ENCODE measurements around the gene NFYA.

Gene NFYA

DNA sequence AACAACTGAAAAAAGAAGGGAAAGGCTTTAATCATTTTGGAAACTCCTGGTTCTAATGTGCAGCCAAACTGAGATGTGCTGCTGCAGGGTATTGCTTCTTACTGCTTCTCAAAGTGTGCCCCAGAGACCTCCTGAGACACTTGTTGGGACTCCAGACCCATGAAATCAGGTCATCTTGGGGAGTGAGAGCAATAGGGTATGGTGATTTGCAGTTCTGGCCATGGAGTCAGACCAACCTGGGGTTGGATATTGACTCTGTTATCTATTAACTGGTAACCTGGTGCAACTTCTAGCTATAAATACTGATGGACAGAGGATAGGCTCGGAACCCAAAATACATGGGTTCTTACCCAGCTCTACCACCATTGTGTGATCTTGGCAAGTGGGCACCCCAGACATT lies 26.7 kb upstream of the NFYA start:
- no peak for DNase-seq (ENCODE audit: low read depth in 2 of 2)

DNA sequence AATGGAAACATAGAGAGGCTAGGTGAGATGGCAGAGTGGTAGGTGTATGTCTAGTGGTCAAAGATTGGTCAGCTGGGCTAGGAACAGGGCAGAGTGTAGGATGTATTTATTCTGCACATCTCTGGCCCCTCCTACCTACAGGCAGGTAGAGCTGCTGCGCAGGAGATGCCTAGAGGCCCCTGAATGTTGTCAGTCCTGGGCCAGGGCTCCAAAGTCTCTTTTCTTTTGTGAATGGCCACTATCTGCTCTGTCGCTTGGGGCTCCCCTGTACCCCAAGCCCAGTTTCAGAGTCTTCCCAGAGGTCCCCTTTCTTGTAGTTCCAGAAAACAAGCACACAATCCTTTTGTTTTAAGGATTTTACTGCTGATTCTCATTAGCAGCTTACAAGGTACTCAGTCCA lies 25.5 kb upstream of the NFYA start:
- DNase-seq (ENCODE audit: low read depth in 2 of 2) = no peak

DNA sequence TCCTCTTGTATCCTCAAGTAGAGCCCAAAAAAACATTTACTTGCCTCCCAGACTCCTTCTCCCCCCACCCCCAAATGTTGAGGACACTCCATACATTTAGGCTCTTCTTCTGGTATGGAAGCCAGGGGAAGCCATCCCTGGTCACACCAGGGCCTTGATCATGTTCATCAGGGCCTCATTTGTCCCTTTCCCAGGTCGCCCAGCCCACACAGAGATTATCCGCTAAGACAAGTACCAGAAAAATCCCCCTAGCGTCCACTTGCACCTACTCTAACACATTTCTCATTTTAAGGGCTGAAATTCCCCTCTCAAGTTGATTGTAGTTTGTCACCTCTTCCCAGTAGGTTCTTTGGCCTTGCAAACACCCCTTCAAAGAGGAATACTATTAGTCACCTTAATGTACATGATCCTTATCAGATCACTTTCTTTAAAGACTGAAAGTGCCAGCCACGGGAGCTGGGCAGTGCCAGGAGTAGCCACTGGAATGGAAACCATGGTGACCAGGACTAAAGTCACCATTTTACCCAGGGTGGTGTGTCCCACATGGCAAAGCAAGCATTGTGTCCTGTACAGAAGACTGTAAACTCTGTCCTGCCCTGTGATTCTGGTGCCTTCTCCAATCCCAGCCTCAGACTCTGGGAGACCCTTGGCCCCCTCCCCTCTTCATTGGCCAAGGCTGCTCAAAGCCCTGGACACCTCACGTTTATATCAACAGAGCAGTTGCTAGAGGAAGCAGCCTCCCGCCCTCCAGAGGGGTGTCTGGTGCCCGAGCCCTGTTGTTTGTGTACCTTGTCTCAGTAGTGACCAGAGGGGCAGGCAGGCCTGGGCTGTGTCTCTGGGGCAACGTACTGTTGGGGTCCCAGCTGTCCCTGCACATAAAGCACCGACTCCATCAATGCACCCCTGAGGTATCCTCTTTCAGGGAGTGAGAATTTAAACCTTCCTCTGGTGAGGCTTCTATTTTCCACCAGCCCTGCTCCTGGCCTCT lies 24.7 kb upstream of the NFYA start:
- no peak for DNase-seq (ENCODE audit: low read depth in 2 of 2)

GRCh38 chr6:41049521-41049920 lies 23.3 kb upstream of the NFYA start:
- no peak for DNase-seq (ENCODE audit: low read depth in 2 of 2)

GRCh38 chr6:41049955-41050354 lies 22.8 kb upstream of the NFYA start:
- no peak for DNase-seq (ENCODE audit: low read depth in 2 of 2)

DNA sequence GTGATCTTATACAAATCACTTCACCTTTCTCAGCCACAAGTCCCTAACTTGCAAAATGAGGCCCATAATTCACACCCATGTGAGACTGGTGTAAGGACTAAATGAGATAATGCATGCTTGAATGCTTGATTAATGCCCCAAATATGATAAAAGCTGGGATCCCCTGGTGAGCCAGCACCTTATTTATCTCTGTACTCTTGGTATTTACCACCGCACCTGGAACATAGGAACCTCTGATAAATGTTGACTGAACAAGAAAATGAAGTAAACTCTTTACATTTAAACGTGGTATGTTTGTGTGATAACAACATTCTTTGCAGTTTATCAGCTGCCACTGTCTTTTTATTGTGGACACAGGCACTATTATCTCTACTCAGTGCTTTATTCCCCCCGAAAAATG lies 22.2 kb upstream of the NFYA start:
- no peak for DNase-seq (ENCODE audit: low read depth in 2 of 2)

GRCh38 chr6:41051873-41052272 lies 20.9 kb upstream of the NFYA start:
- no peak for DNase-seq (ENCODE audit: low read depth in 2 of 2)

GRCh38 chr6:41053041-41053440 lies 19.7 kb upstream of the NFYA start, which contains the start of gene APOBEC2:
Gene APOBEC2 (plus strand): TSS chr6:41053202. CDS start chr6:41053348, 146 bp downstream.
- no peak for DNase-seq (ENCODE audit: low read depth in 2 of 2)

DNA sequence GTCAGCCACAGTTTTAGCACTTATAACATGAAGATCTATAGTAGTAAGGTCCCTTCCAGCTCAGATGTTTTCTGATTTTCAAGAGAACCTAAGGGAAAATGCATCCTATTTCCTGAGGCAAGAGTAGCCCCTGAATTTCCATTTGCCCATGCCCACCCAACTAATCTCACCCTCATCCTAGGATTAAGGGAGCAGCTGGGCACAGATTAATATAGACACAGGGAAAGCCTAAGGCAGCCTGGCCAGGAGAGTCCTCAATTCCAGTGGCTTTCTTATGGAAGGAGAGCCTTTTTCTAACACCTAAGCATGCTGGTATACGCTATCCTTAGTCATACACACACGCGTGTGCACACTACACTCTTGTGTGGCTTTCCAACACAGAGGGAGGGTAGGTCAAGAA lies 18.3 kb upstream of the NFYA start:
- DNase-seq (ENCODE audit: low read depth in 2 of 2) = no peak

GRCh38 chr6:41055149-41055548 lies 17.6 kb upstream of the NFYA start:
- no peak for DNase-seq (ENCODE audit: low read depth in 2 of 2)

DNA sequence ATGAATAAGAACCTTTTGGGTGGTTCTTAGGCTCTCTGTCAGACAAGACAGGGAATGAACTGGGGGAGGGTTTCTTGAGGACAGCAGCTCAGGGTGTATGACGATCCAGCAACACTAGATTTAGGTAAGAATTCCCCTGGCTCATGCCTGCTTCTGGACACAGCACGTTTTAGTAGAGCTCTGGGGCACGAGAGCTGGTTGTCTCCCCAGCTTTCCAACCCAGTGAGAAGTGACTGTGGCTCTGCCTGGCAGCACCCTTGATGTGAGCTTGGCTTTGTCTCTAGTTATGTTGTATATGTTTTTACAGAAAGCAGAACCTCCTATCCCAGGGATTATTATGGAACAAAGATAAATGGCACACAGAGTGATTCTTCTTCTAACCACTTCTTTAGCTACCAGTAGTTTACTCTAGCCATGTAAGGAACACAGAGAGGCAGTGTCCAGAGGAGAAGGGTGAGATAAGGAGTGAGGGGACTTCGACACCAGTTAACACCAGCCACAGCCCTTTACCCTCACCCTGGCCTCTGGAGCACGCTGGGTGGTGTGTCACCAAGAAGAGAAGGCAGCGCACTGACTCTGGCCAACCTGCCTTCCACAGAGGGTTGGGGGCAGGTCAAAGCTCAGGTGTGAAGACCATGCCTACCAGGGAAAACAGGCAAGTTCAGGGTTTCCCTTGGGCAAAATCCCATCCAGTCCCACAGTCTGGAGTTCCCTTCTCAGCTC lies 15.8 kb upstream of the NFYA start:
- no peak for DNase-seq (ENCODE audit: low read depth in 2 of 2)

GRCh38 chr6:41058783-41059181 lies 14.0 kb upstream of the NFYA start:
- DNase-seq (ENCODE audit: low read depth in 2 of 2) = no peak

DNA sequence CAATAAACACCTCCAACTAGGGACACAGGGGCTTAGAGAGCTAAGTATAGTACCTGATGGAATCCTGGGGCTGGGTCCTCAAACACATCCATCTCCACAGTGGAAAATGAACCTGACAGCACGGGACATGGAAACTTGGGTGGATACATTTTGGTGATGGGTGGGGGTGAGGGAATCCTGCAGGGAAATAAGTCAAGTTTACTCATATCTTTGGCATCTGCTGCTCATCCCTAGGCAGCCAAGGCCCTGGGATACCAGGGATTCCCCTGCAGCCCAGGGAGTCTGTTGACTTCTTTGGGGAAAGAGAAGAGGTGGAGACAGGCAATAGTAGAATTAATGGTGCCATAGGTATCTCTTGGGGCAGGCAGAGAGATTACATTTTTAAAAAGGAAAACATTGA lies 13.2 kb upstream of the NFYA start:
- DNase-seq (ENCODE audit: low read depth in 2 of 2) = no peak

DNA sequence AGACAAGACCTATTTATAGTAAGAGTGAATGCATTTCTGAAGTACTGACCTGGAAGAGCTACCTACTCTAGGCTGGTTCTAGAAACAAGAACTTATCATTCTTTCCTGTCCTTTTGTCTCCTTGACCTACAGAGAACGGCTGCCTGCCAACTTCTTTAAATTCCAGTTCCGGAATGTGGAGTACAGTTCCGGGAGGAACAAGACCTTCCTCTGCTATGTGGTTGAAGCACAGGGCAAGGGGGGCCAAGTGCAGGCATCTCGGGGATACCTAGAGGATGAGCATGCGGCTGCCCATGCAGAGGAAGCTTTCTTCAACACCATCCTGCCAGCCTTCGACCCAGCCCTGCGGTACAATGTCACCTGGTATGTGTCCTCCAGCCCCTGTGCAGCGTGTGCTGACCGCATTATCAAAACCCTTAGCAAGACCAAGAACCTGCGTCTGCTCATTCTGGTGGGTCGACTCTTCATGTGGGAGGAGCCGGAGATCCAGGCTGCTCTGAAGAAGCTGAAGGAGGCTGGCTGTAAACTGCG lies 11.5 kb upstream of the NFYA start:
- DNase-seq (ENCODE audit: low read depth in 2 of 2) = no peak

- DNase-seq (ENCODE audit: low read depth in 2 of 2) = no peak
These were observed 10.7 kb upstream of the NFYA start for GRCh38 chr6:41062056-41062455.

- DNase-seq (ENCODE audit: low read depth in 2 of 2) = no peak
These were observed 8.9 kb upstream of the NFYA start for GRCh38 chr6:41063884-41064285.

GRCh38 chr6:41064841-41065240 lies 7.9 kb upstream of the NFYA start:
- no peak for DNase-seq (ENCODE audit: low read depth in 2 of 2)

DNA sequence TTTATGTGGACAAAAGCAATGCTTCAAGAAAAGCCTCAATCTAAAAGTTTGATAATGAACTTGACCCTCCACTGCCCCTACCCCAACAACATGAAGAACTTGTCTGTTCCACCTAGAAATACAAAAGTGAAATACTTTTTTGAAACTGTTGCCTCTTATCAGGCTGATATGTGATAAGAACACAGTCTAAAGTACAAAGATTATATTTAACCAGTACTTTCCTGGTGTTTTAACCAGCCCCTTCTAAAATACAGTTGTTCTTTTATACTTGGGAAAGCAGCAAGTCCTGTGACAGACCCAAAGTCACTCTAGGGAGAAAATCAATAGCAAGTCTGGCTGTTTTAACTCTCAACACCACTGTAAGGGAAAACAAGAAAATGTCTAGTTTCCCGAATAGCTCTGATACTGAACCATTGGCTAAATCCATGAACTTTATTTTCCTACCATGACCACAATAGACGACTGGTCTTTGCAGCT lies 7.2 kb upstream of the NFYA start:
- no peak for DNase-seq (ENCODE audit: low read depth in 2 of 2)

GRCh38 chr6:41066867-41067304 lies 5.9 kb upstream of the NFYA start:
- DNase-seq (ENCODE audit: low read depth in 2 of 2) = peak; percentile 49 to 59

DNA sequence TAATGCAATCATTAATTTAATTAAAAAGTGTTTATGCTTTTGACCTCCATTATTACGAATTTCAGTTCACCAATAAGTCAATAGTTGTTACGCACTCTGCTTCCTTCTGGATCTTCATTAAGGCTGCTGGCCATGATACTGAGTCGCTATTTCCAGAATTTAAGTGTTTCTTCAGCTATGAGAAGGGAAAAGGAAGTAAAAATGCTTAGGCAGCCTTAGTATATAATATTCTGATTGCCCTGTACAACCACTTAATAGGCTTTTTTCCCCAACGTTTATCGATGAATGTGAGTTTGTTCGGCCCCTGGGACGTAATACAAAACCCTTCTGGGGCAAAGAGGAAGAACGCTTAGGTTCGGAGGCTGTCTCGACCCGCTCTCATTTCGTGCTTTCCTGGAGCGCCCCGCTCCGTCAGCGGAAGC lies 1.3 kb upstream of the NFYA start:
- no peak for DNase-seq (ENCODE audit: low read depth in 2 of 2)

- DNase-seq (ENCODE audit: low read depth in 2 of 2) = peak; percentile 99 to 100
These were observed 595 bp upstream of the NFYA start, which contains the start of gene OARD1 for GRCh38 chr6:41071923-41072835. Gene OARD1 (minus strand): TSS chr6:41072356. CDS start chr6:41071634, 722 bp downstream.

Measured in stimulated activated CD4-positive, alpha-beta T cell treated with anti-CD3 and anti-CD28 coated beads, Interleukin-1b, Interleukin-23, amount 100 ng/mL, for 4 hours (primary cell).